COLO668 (cell line): ENCODE data around the gene STN1.
A peak's percentile ranks its signal among the peaks of the same experiment; 100 is the strongest.

Experiments
- DNase-seq: peaks from one replicate; lab custom pipeline; 2025; ENCODE audit not compliant: unreplicated experiment; lab: John Stamatoyannopoulos, UW

Gene STN1, protein sequence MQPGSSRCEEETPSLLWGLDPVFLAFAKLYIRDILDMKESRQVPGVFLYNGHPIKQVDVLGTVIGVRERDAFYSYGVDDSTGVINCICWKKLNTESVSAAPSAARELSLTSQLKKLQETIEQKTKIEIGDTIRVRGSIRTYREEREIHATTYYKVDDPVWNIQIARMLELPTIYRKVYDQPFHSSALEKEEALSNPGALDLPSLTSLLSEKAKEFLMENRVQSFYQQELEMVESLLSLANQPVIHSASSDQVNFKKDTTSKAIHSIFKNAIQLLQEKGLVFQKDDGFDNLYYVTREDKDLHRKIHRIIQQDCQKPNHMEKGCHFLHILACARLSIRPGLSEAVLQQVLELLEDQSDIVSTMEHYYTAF

DNA sequence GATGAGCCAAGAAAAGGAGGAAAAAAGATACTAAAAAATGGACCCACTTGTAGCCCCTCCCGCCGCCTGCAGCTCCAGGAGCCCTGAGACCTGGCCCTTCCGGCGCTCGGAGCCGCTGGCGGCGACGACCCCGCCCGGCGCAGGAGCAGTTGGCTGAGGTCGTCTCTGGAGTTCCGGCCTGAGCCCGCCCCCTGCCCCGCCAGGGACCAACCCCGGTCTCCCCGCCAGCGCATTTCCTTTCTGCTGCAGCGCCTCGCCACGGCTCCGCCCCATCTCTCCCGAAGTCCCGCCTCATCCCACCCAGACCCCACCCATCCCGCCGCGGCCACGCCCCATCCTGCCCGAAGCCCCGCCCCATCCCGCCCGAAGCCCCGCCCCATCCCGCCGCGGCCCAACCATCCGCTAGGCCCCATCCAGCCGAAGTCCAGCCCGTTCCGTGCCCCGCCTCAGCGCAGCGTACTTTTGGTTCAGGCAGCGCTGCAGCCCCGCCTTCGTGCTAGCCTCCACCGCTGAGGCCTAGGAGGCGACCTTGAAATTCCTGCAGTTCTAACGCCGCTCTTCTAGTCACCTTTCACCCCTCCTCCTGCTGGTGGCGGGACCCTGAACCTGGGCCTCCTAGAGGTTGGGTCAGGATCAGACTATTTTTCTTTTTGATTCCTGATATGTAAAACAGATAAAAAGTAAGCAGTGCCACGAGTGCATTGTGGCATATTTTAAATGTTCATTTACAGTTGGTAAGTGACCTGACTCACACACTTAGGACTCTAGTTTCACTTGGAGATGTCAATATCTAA, at the start of gene STN1:
STN1 (minus strand) TSS at position 132 of the 794 bp plus-strand sequence. CDS start 590 bp downstream, outside the sequence.
- peak; percentile 91 for DNase-seq

DNA sequence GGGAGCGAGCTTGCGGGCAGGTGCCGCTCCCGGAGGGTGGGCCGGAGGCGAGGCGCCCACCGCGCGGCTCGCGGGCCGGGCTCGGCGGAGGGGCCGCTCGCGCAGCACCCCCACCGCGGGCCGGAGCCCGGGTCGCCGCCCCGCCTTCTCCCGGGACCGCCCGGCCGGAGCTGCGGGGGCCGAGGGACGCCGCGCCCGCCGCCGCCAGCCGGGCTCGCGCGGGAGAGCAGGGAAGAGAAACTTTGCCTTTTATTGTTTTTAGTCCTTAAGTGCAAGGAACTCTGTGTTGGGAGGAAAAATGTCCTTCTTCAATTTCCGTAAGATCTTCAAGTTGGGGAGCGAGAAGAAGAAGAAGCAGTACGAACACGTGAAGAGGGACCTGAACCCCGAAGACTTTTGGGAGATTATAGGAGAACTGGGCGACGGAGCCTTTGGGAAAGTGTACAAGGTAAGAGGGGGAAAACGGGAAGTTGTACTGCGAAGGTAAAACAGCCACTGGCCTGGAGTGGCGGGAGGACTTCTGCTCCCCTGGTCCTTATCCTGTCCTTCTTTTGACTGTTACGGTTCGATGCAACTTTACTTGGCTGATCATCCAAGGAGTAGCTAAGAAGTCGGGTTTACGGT, 49.6 kb upstream of the STN1 start:
- peak; percentile 63 for DNase-seq

DNA sequence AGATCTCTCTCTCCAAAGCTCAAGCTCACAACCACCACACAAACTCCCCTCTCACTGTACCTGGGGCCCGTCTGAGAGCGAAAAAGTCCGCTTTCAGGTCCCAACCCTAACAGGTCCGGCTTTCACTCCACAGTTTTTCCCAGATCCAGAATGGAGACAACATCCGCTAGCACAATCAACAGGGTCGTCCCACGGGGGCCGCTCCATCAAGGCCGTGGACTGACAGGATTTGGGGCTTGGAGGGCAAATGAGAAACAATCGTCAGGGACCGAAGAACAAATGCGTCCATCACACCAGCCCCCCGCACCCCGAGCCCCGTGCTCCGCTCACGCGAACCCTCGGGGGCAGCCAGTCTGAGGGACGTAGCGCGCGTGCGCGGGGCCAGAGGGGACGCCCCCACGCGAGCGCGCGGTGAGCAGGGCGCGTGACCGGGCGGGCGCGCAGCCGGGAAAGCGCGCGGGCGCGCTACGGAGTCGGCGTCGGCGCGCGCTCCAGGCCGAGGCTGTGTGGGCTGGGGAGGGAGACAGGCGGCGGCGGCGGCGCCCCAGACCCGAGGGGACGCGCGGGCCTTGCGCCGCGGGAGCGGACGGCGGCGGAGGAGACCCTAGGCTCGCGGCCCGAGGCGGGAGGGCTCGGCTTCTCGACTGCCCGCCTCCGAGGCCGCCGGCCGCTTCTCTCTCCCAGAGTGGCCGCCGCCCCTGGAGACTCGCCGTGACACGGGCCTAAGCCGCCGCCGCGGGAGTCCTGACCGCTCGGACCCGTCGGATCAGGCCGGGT, 48.9 kb upstream of the STN1 start, which contains the start of gene SLK:
SLK (plus strand) TSS at position 470 of the 777 bp plus-strand sequence. CDS start 606 bp downstream, outside the sequence.
- DNase-seq: peak; percentile 93

DNA sequence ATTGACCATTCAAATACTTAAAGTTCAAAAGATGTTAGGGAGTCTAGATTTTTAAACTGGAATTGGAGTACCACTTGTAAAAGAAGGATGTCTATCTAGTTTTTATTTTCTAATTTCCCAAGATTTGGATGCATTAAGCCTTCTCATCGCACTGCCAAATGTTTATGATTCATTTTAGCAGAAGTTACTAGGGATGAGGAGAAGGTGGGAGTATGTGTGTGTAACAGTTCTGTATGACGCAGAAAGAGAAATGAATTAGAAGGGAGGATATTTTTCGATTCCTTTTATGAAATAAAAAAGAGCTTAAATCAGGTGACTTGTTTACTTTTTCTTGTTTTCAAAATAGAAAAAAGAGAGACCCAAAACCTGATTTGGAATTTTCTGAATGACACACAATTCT, 42.1 kb upstream of the STN1 start:
- no peak for DNase-seq

DNA sequence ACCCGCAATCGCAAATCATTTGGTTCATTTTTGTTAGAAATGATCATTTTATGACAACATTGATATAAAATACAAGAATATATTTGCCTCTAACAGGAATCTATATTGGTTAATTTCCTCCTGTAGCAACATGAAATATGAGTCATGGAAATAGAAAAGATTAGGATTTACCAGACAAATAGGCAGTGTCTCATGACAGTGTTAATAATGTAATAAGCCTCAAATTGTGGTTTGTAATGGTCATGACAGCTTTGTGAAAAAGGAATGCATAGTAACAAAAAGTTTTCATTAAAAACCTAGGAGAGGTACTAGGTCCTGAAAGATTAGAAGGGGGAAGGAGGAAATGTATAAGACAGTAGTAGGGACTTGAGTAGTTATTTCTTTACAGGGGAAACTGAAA, 41.0 kb upstream of the STN1 start:
- no peak for DNase-seq

DNA sequence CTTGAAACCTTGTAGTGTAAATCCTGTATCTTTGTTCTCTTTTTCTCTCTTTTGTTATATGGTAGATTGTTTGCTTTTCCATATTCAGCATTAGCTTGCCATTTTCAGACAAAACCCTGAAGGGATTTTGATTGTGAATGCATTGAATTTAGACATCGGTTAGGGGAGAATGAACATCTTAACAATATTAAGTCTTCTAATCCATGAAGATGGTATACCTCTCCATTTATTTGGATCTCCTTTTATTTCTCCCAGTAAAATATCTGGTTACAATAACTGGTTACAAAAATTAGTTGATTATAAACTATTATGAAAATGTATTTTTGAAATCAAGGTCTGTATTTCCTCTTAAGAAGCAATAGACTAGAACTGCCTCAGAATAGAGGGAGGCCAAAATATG, 36.6 kb upstream of the STN1 start:
- no peak for DNase-seq

DNA sequence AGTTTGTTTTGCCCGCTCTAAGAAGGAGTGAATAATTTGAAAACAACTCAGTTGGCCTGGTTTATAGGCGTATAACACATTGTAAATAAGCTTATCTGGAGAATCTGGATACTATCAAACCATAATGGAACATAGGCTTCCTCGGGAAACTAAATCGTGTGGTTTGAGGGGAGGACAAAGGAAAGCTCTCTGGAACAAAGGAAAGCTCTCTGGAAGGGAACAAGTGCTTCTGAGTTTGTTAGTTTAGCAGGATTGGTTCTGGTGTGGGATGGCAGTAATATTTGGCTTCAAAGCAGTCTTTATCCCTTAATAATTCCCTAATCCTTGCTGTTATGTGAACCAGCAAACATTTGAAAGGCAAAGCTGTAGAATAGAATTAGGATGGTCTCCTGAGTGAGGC, 34.0 kb upstream of the STN1 start:
- no peak for DNase-seq

DNA sequence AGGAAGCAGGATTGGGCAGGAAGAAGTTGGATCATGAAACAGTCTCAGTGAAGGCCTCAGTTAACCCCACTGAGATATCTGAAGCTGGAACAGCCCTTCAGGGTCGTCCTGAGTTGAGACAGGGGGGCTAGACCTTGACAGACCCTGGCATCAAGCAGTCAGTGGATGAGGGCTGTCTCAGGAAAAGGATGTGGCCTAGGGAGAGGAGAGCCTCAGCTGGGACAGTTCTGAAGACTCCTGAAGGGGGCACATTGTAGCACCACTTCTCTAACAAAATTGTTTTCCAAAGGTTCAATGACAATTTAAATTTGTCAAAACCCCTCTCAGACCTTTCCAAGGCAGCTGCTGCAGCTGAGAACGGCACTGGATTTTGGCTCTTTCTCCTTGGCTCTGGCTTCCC, 33.2 kb upstream of the STN1 start:
- no peak for DNase-seq

DNA sequence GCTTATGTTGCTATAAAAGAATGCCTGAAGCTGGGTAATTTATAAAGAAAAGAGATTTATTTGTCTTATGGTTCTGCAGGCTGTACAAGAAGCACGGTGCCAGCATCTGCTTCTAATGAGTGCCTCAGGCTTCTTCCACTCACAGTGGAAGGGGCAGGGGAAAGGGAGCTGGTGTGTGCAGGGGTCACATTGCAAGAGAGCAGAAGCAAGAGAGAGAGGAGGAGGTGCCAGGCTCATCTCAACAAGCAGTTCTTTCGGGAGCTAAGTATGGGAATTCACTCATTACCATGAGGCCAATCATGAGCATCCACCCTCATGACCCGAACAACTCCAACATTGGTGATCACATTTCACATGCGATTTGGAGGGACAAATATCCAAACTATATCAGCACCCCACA, 31.7 kb upstream of the STN1 start:
- DNase-seq: no peak

DNA sequence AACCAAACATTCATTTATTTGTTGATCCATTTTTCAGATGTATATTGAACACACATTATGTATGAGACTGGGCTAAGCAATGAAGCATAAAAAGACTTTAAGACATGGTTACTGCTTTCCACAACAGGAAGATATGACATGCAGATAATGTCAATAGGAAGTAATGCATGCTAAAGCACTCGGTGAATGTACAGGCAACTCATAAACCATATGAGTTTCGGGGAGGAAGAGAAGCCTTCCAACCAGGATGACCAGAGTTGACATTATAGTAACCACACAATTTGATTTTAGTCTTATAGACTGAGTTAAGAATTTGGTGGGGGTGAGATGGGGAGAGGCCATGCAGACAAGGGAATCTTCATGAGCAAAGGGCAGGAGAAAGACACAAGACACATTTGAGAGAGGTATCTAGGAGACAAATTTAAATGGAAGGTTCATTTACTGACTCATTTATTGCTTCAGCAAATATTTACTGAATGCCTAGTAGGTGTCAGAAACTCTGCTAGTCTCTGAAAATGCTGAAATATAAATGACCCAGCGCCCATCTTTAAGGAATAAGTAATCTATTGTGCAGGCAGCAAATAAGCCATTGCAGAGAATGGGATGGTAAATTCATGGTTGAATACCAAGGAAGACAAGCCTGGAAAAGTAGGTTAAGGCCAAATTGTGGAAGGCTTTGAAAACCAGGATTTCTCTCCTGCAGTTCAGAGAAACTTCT, 30.0 kb upstream of the STN1 start:
- no peak for DNase-seq

DNA sequence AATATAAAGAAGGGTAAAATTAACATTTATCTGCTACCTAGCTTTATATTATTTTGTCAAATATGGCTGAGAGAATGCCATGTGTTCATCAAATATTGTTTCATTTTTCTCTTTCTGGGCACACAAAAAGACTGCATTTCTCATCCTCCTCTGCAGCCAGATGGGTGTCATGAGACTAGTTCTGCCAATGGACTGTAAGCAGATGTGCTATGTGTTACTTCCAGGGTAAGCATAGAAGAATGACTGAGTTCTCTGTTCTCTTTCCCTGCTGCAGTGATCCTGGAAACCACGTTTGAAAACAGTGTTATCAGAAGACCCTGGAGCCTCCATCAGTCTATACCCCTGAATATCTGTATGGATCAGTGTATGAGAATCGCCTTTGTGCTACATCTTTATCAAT, 24.9 kb upstream of the STN1 start:
- no peak for DNase-seq

DNA sequence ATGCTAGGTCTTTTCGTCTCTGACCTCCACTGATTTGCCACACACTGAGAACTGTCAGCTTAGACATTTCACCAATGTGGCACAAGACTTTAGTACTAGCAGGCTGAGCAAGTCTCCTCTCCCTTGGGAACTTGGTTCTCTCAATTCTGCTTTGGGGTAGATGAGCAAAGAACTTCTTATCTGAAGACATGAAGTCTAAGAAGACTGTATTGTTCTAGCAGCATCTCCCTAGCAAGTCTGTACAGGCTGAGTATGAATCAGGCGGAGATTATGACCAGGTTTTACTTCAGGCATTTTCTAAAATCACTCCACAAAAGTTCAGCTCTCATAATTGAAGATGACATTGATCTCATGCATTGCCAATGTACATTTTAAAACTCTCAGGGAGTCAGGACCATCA, 23.8 kb upstream of the STN1 start:
- no peak for DNase-seq

DNA sequence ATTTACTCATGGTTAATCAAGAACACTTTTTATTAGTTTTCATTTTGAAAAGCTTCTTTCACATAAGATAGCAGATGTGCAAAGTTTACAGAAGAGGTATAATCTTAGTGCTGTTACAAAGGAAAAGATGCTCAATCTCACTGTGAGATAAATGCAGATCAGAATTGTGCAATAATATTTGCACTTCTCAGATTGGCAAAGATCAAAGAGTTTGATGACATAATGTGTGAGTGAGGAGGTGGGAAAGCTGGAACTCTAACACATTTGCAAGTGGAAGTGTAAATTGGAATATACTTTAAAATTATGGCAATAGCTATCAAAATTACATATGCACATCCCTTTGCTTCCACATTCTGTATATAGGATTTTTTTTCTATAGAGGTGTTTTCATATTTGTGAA, 21.5 kb upstream of the STN1 start:
- no peak for DNase-seq

DNA sequence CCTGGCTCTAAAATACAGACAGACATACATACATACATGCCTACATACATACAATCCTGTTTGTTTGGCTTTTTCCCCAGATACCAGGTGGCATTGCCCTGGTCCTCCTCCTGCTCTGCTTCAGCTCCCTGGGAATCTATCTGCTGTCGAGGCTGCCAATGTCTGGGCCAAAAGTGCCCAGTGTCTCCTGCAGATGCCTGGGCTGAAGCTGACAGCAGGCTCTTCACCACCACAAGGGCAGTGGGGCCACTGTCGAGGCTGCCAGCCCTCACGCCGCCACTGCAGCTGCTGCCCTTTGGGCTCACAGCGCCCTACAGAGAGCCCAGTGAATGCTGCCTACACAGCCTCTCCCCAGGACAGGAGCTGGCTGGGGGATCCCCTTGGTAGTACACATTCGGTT, 18.0 kb upstream of the STN1 start:
- no peak for DNase-seq

DNA sequence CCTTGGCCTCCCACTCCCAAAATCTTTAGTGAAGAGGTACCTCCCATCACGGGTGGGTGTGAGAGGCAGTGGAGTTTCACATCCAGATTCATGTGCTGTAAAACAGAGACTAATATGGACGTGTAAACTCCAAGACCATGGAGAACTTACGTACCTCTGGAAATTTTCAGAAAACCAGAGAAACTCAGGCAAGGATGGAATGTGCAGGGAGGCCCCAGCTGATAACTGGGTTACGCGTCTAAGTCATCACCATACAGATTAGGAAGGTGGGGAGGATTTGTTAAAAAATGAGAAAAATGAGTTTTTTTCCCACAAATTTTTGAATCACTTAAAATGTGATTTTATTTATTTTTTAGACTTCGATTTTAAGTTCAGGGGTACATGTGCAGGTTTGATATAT, 16.3 kb upstream of the STN1 start:
- DNase-seq: no peak

DNA sequence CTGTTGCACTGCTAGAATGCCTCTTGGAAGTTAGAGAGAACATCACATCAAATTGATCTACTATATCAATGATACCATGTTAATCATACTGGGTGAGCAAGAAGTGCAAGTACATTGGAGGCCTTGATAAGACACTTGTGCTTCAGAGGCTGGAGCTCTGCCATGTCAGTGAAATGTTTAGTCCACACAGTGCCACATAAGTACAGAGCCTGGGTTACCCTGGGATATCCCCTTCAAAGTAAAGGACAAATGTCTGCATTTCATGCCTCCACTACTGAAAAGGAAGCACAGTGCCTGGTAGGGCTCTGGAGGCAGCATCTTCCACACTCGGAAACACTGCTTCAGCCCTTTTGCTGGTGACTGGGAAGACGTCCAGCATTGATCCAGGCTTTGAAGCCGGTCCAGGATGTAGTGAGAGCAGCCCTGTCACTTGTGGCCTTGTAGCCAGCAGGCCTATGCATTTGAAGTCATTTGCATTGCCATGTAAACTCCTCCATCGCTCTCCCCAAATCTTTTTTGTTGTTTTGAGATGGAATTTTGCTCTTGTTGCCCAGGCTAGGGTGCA, 15.7 kb upstream of the STN1 start:
- DNase-seq: no peak

DNA sequence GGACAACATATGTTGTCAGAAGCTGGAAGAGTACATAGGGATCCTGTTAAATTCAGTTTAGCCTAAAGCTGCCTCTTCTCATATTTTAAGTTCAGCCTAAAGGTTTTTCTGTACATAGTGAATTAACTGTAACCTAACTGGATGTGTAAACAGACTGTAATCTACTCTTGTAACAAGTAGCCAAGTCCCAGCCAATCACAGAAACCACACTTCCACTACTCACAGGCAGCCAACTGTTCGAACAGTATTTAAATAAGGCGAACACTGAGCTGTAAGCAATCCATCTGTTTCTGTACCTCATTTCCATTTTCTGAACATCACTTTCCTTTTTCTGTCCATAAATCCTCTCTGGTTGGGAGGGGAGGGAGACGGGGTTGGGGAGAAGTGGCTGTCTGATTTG, 15.0 kb upstream of the STN1 start:
- DNase-seq: no peak

DNA sequence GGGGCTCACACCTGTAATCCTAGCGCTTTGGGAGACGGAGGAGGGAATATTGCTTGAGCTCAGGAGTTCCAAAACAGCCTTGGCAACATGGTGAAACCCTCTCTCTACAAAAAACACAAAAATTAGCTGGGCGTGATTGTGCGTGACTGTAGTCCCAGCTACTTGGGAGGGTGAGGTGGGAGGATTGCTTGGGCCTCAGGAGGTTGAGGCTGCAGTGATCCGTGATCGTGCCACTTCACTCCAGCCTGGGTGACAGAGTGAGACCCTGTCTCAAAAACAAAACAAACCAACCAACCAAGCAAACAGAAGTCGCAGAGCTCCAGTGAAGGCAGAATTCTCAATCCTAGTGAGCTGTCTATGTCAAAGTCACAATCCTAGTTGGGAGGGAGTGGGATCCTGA, 14.3 kb upstream of the STN1 start:
- DNase-seq: no peak

DNA sequence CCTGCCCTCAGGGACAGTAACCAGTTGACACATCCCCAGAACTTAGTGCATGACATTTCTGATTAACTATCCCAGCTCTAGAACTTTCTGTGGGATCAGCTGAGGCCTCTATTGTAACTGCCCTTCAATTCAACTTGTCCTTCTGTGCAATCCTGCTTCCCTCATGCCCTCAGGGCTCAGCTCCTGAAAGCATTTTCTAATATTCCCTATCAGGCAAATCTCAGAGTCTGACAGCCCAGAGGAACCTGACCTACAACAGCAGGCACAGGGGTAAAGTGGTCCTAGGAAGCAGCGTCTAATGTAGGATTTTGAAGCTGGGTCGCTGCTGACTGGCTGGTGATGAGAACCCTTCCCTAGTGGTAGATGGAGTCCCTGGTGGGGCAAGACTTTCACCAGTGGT, 13.6 kb upstream of the STN1 start:
- DNase-seq: no peak

DNA sequence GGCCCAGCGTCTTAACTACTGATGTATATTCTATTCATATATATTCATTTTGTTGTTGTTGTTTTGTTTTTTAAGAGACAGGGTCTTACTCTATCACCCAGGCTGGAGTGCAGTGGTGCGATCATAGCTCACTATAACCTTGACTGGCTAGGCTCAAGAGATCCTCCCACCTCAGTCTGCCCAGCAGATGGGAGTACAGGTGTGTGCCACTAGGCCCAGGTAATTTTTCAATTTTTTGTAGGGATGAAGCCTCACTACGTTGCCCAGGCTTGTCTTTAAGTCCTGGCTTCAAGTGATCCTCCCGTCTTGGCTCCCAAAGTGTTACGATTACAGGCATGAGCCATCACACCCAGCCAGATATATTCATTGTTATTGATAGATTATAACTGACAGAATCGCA, 12.9 kb upstream of the STN1 start:
- DNase-seq: no peak
